ENCODE results near the gene CNGA1. TPM values are rescaled to one million over a fixed set of nuclear protein-coding genes. Genes with fewer than 3 reads are reported as not detected.

CNGA1 gene
- total and polyA plus RNA-seq, 11 donors = 0.19 to 1.9 (median 0.71) TPM; not detected in 3

GRCh38 chr4:48025005-48025404 is 8.5 kb upstream of the CNGA1 start:
- no peaks in the 10 kb centered on the region for H3K9me3 ChIP-seq
- no peak for TF ChIP-seq CTCF (IDR thresholded peaks at IDR 0.05)
- peaks cover 0 to 4% (median 0%) of the 10 kb centered on the region in 12 donors for H3K4me1 ChIP-seq
- no peak overlapping the region for H3K27ac ChIP-seq
- no peak for DNase-seq
- ATAC-seq = no peak
- intact Hi-C loops (cut with DNase I) = no loop called here
- H3K36me3 ChIP-seq = no peaks in the 10 kb centered on the region
- H3K4me3 ChIP-seq = no peak overlapping the region
- H3K27me3 ChIP-seq = no peaks in the 10 kb centered on the region
- 13 to 30% (median 28%) methylated on average over 2 of the region's 2 CpGs for WGBS, 4 donors

- Histone ChIP-seq H3K36me3 (no peaks in the 10 kb centered on the region), H3K4me3 (no peak overlapping the region), H3K27ac (no peak overlapping the region), H3K9me3 (no peaks in the 10 kb centered on the region), H3K4me1 (peaks cover 0 to 4% (median 0%) of the 10 kb centered on the region in 12 donors), H3K27me3 (no peaks in the 10 kb centered on the region)
- ATAC-seq (no peak), DNase-seq (no peak)
- intact Hi-C loops (cut with DNase I) = no loop called here
- 56 to 64% (median 59%) methylated on average over 4 of the region's 4 CpGs for WGBS, 4 donors
- no peak for TF ChIP-seq CTCF (IDR thresholded peaks at IDR 0.05)
- TF ChIP-seq POLR2A (IDR thresholded peaks at IDR 0.05) = no peak
Measured at GRCh38 chr4:48024522-48024921, 8.0 kb upstream of the CNGA1 start.

GRCh38 chr4:48022192-48022799 is 5.8 kb upstream of the CNGA1 start:
- H3K36me3 ChIP-seq = no peaks in the 10 kb centered on the region
- WGBS, 4 donors = 68 to 79% (median 75%) methylated on average over 3 of the region's 3 CpGs
- H3K4me3 ChIP-seq = no peak overlapping the region
- intact Hi-C loops (cut with DNase I) = no loop called here
- H3K9me3 ChIP-seq = no peaks in the 10 kb centered on the region
- peaks cover 0 to 15% (median under 1%) of the 10 kb centered on the region in 9 donors for H3K27me3 ChIP-seq
- H3K27ac ChIP-seq = no peak overlapping the region
- TF ChIP-seq CTCF (IDR thresholded peaks at IDR 0.05) (no peak), POLR2A (IDR thresholded peaks at IDR 0.05) (no peak)
- DNase-seq (no peak), ATAC-seq (no peak)
- peaks cover 0 to 6% (median 2%) of the 10 kb centered on the region in 12 donors for H3K4me1 ChIP-seq

GRCh38 chr4:48021100-48021499 is 4.6 kb upstream of the CNGA1 start:
- no peak overlapping the region for H3K4me3 ChIP-seq
- DNase-seq (no peak), ATAC-seq (no peak)
- H3K9me3 ChIP-seq = no peaks in the 10 kb centered on the region
- intact Hi-C loops (cut with DNase I) = no loop called here
- H3K4me1 ChIP-seq = peaks cover 0 to 18% (median 8%) of the 10 kb centered on the region in 12 donors
- TF ChIP-seq CTCF (IDR thresholded peaks at IDR 0.05) (no peak), POLR2A (IDR thresholded peaks at IDR 0.05) (no peak)
- peaks cover 0 to 26% (median 8%) of the 10 kb centered on the region in 9 donors for H3K27me3 ChIP-seq
- 0 to 96% (median 93%) methylated on average over 1 of the region's 1 CpG for WGBS, 4 donors
- H3K36me3 ChIP-seq = no peaks in the 10 kb centered on the region
- H3K27ac ChIP-seq = no peak overlapping the region

Measured in heart left ventricle (tissue), 16 donors.